GM12878 (cell line): Measurements from ENCODE around the gene ZFP3. TPM values are rescaled to one million over a fixed set of nuclear protein-coding genes. Genes with fewer than 3 reads are reported as not detected.
A peak's percentile ranks its signal among the peaks of the same experiment; 100 is the strongest.
"Not testable (repeated sequence)": the region's sequence is repeated elsewhere in the genome, so short reads cannot be mapped to it uniquely, and the experiment has no call there.

Experiments
- ATAC-seq: fragments of 200-7000 bp; cut with Tn5 transposase; 3 replicates; pipeline ENCODE4 v1.9.1; 2020; ENCODE audit warnings: mild to moderate bottlenecking, moderate library complexity
- BruUV-seq: library from RNA; stranded (reverse); fragments of 400-500 nt; replicated peaks from 2 replicates; lab custom pipeline; 2021; lab: Mats Ljungman, UMichigan
- CTCF ChIA-PET: fragments of 300-600 bp; sonication (Branson Sonifier 250); formaldehyde crosslinking; extraction: SDS; loops from one replicate; lab custom pipeline; 2021; ENCODE audit warnings: inconsistent platforms; lab: Yijun Ruan, JAX
- POLR2A ChIA-PET: fragments of 350-600 bp; formaldehyde crosslinking; extraction: SDS; loops from one replicate; lab custom pipeline; 2021; ENCODE audit warnings: inconsistent platforms; lab: Charles Lee
- RAD21 ChIA-PET: fragments of 300-600 bp; sonication (Branson Sonifier 250); formaldehyde crosslinking; loops from one replicate; lab custom pipeline; 2023; ENCODE audit warnings: antibody characterized with exemption; ENCODE audit not compliant: unreplicated experiment; lab: Charles Lee
- SMC1A ChIA-PET: fragments of 300-600 bp; sonication (Branson Sonifier 250); formaldehyde crosslinking; loops from one replicate; lab custom pipeline; 2023; ENCODE audit not compliant: unreplicated experiment, uncharacterized antibody; lab: Charles Lee
- DNase-seq: peaks from one replicate; pipeline ENCODE4 v3.0.0-alpha.2; 2011; ENCODE audit warnings: low read depth, low spot score
- FAIRE-seq: peaks from 3 replicates; lab custom pipeline; 2011; peaks lifted over from hg19 to GRCh38; lab: Jason Lieb, UNC
- H2AFZ ChIP-seq: 2 replicates; pipeline ENCODE4 v1.6.0; 2011; ENCODE audit warnings: low read depth, low read length, control low read depth; ENCODE audit not compliant: control insufficient read depth
- H3K27ac ChIP-seq: 2 replicates; pipeline ENCODE4 v1.5.1; 2011; ENCODE audit warnings: control low read depth; ENCODE audit not compliant: control insufficient read depth, insufficient read depth
- H3K27me3 ChIP-seq, 2 experiments: replicated peaks in 1 of 2; 2 replicates each; pipeline versions ENCODE4 v1.6.0 to v1.6.1; 2011; ENCODE audit warnings: low read length in 1 of 2; ENCODE audit not compliant: control insufficient read depth in 2 of 2, insufficient read depth in 2 of 2
- H3K36me3 ChIP-seq, 2 experiments: 2 replicates each; pipeline ENCODE4 v1.5.1; 2011; ENCODE audit warnings: low read length in 1 of 2; ENCODE audit not compliant: control insufficient read depth in 2 of 2, insufficient read depth in 2 of 2
- H3K4me1 ChIP-seq: 2 replicates; pipeline ENCODE4 v1.6.1; 2011; ENCODE audit warnings: mild to moderate bottlenecking, low read length, moderate library complexity, mixed read lengths; ENCODE audit not compliant: control insufficient read depth, insufficient read depth
- H3K4me2 ChIP-seq: 2 replicates; pipeline ENCODE4 v1.6.0; 2011; ENCODE audit warnings: control low read depth; ENCODE audit not compliant: control insufficient read depth, insufficient read depth
- H3K4me3 ChIP-seq: fragments of 200-600 bp; sonication (generic); 2 replicates; pipeline ENCODE4 v1.5.1; 2016
- H3K79me2 ChIP-seq: 2 replicates; pipeline ENCODE4 v1.6.0; 2011; ENCODE audit warnings: low read length; ENCODE audit not compliant: control insufficient read depth, insufficient read depth
- H3K9ac ChIP-seq: 2 replicates; pipeline ENCODE4 v1.8.0; 2011; ENCODE audit warnings: low read length, control low read depth, mixed read lengths; ENCODE audit not compliant: control insufficient read depth, insufficient read depth
- H3K9me3 ChIP-seq: replicated peaks from 3 replicates; pipeline ENCODE4 v1.5.1; 2011; ENCODE audit warnings: mild to moderate bottlenecking, low read length; ENCODE audit not compliant: control insufficient read depth, insufficient read depth
- H4K20me1 ChIP-seq: 2 replicates; pipeline ENCODE4 v1.6.0; 2011; ENCODE audit not compliant: control insufficient read depth, insufficient read depth
- ATF7 ChIP-seq: fragments of 450-650 bp; IDR thresholded peaks from 2 replicates; pipeline ENCODE4 v1.6.1; 2016; ENCODE audit warnings: low read depth, mild to moderate bottlenecking
- HDGF ChIP-seq: fragments of 450-650 bp; IDR thresholded peaks from 2 replicates; pipeline ENCODE4 v1.6.1; 2016; ENCODE audit warnings: antibody characterized with exemption
- IKZF2 ChIP-seq, 2 experiments: fragments of 450-650 bp; IDR thresholded peaks; 2 replicates each; pipeline ENCODE4 v1.6.1; 2017; ENCODE audit warnings: mild to moderate bottlenecking in 2 of 2, moderate library complexity in 2 of 2
- IRF3 ChIP-seq: fragments of 450-650 bp; IDR thresholded peaks from 2 replicates; pipeline ENCODE4 v1.6.1; 2014; ENCODE audit warnings: mild to moderate bottlenecking
- MEF2A ChIP-seq: IDR thresholded peaks from 2 replicates; pipeline ENCODE4 v1.6.1; 2011; ENCODE audit warnings: low read depth, mild to moderate bottlenecking, low read length, moderate library complexity; ENCODE audit not compliant: insufficient read depth
- MXI1 ChIP-seq: fragments of 150-350 bp; IDR thresholded peaks from 2 replicates; pipeline ENCODE4 v1.6.1; 2011; ENCODE audit warnings: low read depth, mild to moderate bottlenecking, inconsistent platforms, low read length, improper control_type of control experiment
- POLR2AphosphoS5 ChIP-seq: IDR thresholded peaks from 2 replicates; pipeline ENCODE4 v1.6.1; 2011; ENCODE audit warnings: mild to moderate bottlenecking, low read length, inconsistent platforms
- RAD51 ChIP-seq: fragments of 450-650 bp; IDR thresholded peaks from 2 replicates; pipeline ENCODE4 v1.6.1; 2016; ENCODE audit warnings: moderate library complexity, mild to moderate bottlenecking, inconsistent platforms
- RB1 ChIP-seq: fragments of 450-650 bp; formaldehyde crosslinking; IDR thresholded peaks from 2 replicates; pipeline ENCODE4 v1.6.1; 2017; ENCODE audit warnings: mild to moderate bottlenecking, borderline replicate concordance
- SUPT20H ChIP-seq: IDR thresholded peaks from 2 replicates; pipeline ENCODE4 v1.6.1; 2011; ENCODE audit warnings: low read depth, mild to moderate bottlenecking, low read length, moderate library complexity, borderline replicate concordance; ENCODE audit not compliant: control insufficient read depth
- TCF3 ChIP-seq: IDR thresholded peaks from 2 replicates; pipeline ENCODE4 v1.6.1; 2012; ENCODE audit warnings: low read depth, mild to moderate bottlenecking, low read length, borderline replicate concordance; ENCODE audit not compliant: insufficient read depth
- WGBS: methylation state at CpG from one replicate; pipeline ENCODE4 v1.1.6; 2016; ENCODE audit warnings: low lambda C conversion rate; ENCODE audit not compliant: insufficient replicate concordance, insufficient coverage; ENCODE audit errors: missing lambda C conversion rate; 5-methylcytosine and 5-hydroxymethylcytosine counted together
- in situ Hi-C: fragments of 300-500 bp; cut with MboI; formaldehyde crosslinking; loops from 9 replicates; pipeline ENCODE4 v1.14.3; 2018; ENCODE audit warnings: mixed read lengths
- intact Hi-C: fragments of 100-400 bp; cut with micrococcal nuclease; formaldehyde crosslinking; loops from one replicate; pipeline ENCODE4 v1.14.2; 2022; ENCODE audit not compliant: unreplicated experiment
- polyA plus RNA-seq, 11 experiments: library from polyadenylated mRNA; depleted of rRNA in 4 of 11; unstranded in 6 of 11; stranded (reverse) in 5 of 11; fragments of >200 nt; fragmentation: Nextera tagmentation in 4 of 11; fragmentation: Illumina TruSeq in 1 of 11; extraction: Ambion mirVana in 4 of 11; extraction: Trizol in 1 of 11; gene quantifications; 1 replicate in 1 of 11; 2 replicates in 10 of 11; pipeline versions ENCODE4 v1.2.1 to v1.2.3, GENCODE V29; 2011 to 2016; ENCODE audit warnings: inconsistent platforms in 2 of 11, missing spikeins in 2 of 11, low read depth in 1 of 11
- total RNA-seq, 4 experiments: library from RNA; depleted of rRNA in 3 of 4; stranded (reverse); fragments of >200 nt in 3 of 4; fragmentation: Illumina TruSeq in 1 of 4; extraction: Trizol in 1 of 4; gene quantifications; 2 replicates each; pipeline versions ENCODE4 v1.2.1 to v1.2.3, GENCODE V29; 2013 to 2021
- TF ChIP-seq, protein P1 (sequence below): IDR thresholded peaks from 2 replicates; pipeline ENCODE4 v1.6.1; 2011; ENCODE audit warnings: borderline replicate concordance, low read depth, mild to moderate bottlenecking, moderate library complexity, mixed read lengths, low read length; ENCODE audit not compliant: insufficient read depth; ENCODE audit errors: extremely low read length

ZFP3 gene
- total and polyA plus RNA-seq, 10 of the 15 experiments (the other 5 are each of a cell fraction or from before 2014, with no cell fraction given): 0.37 to 4.1 (median 1.6) TPM

GRCh38 chr17:5030168-5030567 is 48.1 kb upstream of the ZFP3 start:
- H2AFZ ChIP-seq, H3K9me3 ChIP-seq, H4K20me1 ChIP-seq, FAIRE-seq, H3K4me2 ChIP-seq, H3K9ac ChIP-seq, H3K27ac ChIP-seq, ATAC-seq, H3K36me3 ChIP-seq, DNase-seq, in situ Hi-C loops, H3K4me3 ChIP-seq, H3K79me2 ChIP-seq, H3K27me3 ChIP-seq, BruUV-seq: not testable (repeated sequence)
- ChIA-PET POLR2A (interaction anchor here (0.9 to 2.6 kb wide), 6 partner anchors 13 to 197 kb away, joined by 3 to 9 read pairs (median 4); partner anchors contain the start of genes INCA1, KIF1C, RNF167 and SLC25A11), SMC1A (interaction anchor here (0.8 to 3.2 kb wide), 9 partner anchors 13 to 208 kb away, joined by 3 to 38 read pairs (median 4); partner anchors contain the start of genes CAMTA2, SPAG7 and ZNF232), CTCF (interaction anchor here (0.6 to 3.2 kb wide), 20 partner anchors 10 to 433 kb away, joined by 3 to 45 read pairs (median 5); partner anchors contain the start of genes CAMTA2, CHRNE, INCA1 and KIF1C), RAD21 (interaction anchor here (0.6 to 3.0 kb wide), 6 partner anchors 31 to 161 kb away, joined by 3 to 15 read pairs (median 4); partner anchors contain the start of genes INCA1, KIF1C and SPAG7)
- intact Hi-C loops: loop anchor here (2.0 to 5.0 kb wide), 2 partner anchors 33 kb away; partner anchors contain the start of genes INCA1 and KIF1C
- H3K4me1 ChIP-seq: peaks cover 14% of the 10 kb centered on the region
- 94% methylated on average over 2 of the region's 2 CpGs for WGBS

DNA sequence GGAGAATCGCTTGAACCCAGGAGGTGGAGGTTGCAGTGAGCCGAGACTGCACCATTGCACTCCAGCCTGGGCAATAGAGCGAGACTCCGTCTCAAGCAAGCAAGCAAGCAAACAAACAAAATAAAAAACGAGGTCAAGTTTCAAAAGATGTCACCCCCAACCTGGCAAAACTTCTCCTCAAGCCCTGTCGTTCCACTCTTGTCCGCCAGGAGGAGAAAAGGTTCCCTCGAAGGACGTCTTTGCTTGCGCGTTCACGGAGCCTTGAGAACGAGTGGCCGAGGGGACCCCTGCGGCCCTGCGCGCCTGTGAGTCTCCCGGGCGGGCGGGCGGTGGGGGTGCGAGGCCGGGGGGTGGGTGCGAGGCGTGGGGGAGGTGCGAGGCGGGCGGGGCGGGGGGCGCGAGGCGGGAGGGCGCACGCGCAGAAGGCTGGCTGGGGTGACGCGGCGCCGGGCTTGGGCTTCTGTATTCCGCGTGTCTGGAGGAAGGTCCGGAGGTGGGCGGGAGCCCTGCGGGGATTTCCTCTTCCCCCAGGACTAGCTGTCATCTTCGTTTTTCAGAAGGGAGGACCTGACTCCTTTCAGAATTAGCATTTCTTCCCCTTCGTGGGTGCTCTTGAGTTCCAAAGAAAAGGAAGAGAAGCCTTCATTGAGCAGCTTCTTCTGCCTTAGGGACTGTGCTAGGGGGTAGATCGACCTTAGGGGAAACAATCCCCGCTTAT is 46.7 kb upstream of the ZFP3 start:
- in situ Hi-C loops (no loop called here), intact Hi-C loops (loop anchor here (2.0 to 5.0 kb wide), 2 partner anchors 31 to 34 kb away; partner anchors contain the start of genes INCA1 and KIF1C)
- no peaks in the 10 kb centered on the region for H3K79me2 ChIP-seq
- peak overlapping the region; percentile 45; the same call in 1 of the 2 replicates for H3K9ac ChIP-seq
- H3K27me3 ChIP-seq: no peaks in the 10 kb centered on the region
- SMC1A ChIA-PET: interaction anchor here (0.8 to 3.2 kb wide), 10 partner anchors 15 to 207 kb away, joined by 3 to 38 read pairs (median 4); partner anchors contain the start of gene SPAG7
- CTCF ChIA-PET: interaction anchor here (0.7 to 3.2 kb wide), 13 partner anchors 14 to 122 kb away, joined by 3 to 45 read pairs (median 7); partner anchors contain the start of genes CAMTA2 and SLC25A11
- RAD21 ChIA-PET: interaction anchor here (0.6 to 3.0 kb wide), 12 partner anchors 30 to 534 kb away, joined by 3 to 15 read pairs (median 4); partner anchors contain the start of gene SPAG7
- H3K27ac ChIP-seq: peak overlapping the region; percentile 66
- POLR2A ChIA-PET: interaction anchor here (0.6 to 2.6 kb wide), 9 partner anchors 15 to 196 kb away, joined by 3 to 9 read pairs (median 4); partner anchors contain the start of genes CAMTA2, INCA1 and KIF1C
- FAIRE-seq (peak; percentile 97), DNase-seq (peak; percentile 55), ATAC-seq (peak; percentile 92)
- peak overlapping the region; percentile 82 for H2AFZ ChIP-seq
- H3K4me1 ChIP-seq: peaks cover 14% of the 10 kb centered on the region
- H3K4me2 ChIP-seq: peak overlapping the region; percentile 81
- no TSS peak for BruUV-seq
- H3K4me3 ChIP-seq: peak overlapping the region; percentile 46
- WGBS: 5% methylated on average over 31 of the region's 48 CpGs
- H3K9me3 ChIP-seq: no peaks in the 10 kb centered on the region
- H4K20me1 ChIP-seq: no peaks in the 10 kb centered on the region
- H3K36me3 ChIP-seq: no peaks in the 10 kb centered on the region
- no peak for TF ChIP-seq TCF3
- TF ChIP-seq HDGF: peak; percentile 43
- peak in 1 of 2 experiments; percentile 29; a peak in 1 of 4 replicates for TF ChIP-seq IKZF2 (IDR thresholded peaks at IDR 0.05)
- peak; percentile 31; the same call in 1 of the 2 replicates for TF ChIP-seq RB1
- TF ChIP-seq SUPT20H: no peak
- TF ChIP-seq IRF3: no peak
- peak; percentile 65; the same call in 1 of the 2 replicates for TF ChIP-seq MXI1
- TF ChIP-seq, protein P1, sequence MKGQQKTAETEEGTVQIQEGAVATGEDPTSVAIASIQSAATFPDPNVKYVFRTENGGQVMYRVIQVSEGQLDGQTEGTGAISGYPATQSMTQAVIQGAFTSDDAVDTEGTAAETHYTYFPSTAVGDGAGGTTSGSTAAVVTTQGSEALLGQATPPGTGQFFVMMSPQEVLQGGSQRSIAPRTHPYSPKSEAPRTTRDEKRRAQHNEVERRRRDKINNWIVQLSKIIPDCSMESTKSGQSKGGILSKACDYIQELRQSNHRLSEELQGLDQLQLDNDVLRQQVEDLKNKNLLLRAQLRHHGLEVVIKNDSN: no peak
- no peak for TF ChIP-seq ATF7
- 0 out of 2 replicates have a peak, but pooled peaks have one; percentile 26 for TF ChIP-seq POLR2AphosphoS5
- TF ChIP-seq MEF2A: no peak
- TF ChIP-seq RAD51: no peak
